Measurements from ENCODE around the gene HAL.

HAL gene

GRCh38 chr12:95996034-95996658 is at the start of gene HAL:
HAL (minus strand) TSS chr12:95996344; CDS start chr12:95995910, 434 bp downstream.
- no peak for DNase-seq (ENCODE audit: low read depth, low spot score)

GRCh38 chr12:96045566-96045965 is 49.4 kb upstream of the HAL start:
- no peak for DNase-seq (ENCODE audit: low read depth, low spot score)

GRCh38 chr12:96044943-96045290 is 48.8 kb upstream of the HAL start:
- no peak for DNase-seq (ENCODE audit: low read depth, low spot score)

GRCh38 chr12:96044017-96044942 is 48.1 kb upstream of the HAL start:
- peak; percentile 24 for DNase-seq (ENCODE audit: low read depth, low spot score)

GRCh38 chr12:96041181-96041580 is 45.0 kb upstream of the HAL start:
- DNase-seq (ENCODE audit: low read depth, low spot score), result no peak

GRCh38 chr12:96040305-96041133 is 44.4 kb upstream of the HAL start:
- DNase-seq (ENCODE audit: low read depth, low spot score), result no peak

GRCh38 chr12:96039516-96039915 is 43.4 kb upstream of the HAL start:
- no peak for DNase-seq (ENCODE audit: low read depth, low spot score)

- DNase-seq (ENCODE audit: low read depth, low spot score), result no peak
Observed at GRCh38 chr12:96036765-96037455, 40.8 kb upstream of the HAL start.

- DNase-seq (ENCODE audit: low read depth, low spot score), result peak; percentile 99
Observed at GRCh38 chr12:96035283-96036236, 39.4 kb upstream of the HAL start, which contains the start of gene LTA4H. LTA4H (minus strand) TSS chr12:96035587; CDS start chr12:96035519, 68 bp downstream.

- DNase-seq (ENCODE audit: low read depth, low spot score), result peak; percentile 68
Observed at GRCh38 chr12:96034621-96035282, 38.6 kb upstream of the HAL start.

GRCh38 chr12:96033549-96034389 is 37.6 kb upstream of the HAL start:
- no peak for DNase-seq (ENCODE audit: low read depth, low spot score)

GRCh38 chr12:96029826-96030225 is 33.7 kb upstream of the HAL start:
- DNase-seq (ENCODE audit: low read depth, low spot score), result no peak

GRCh38 chr12:96028538-96028937 is 32.4 kb upstream of the HAL start:
- DNase-seq (ENCODE audit: low read depth, low spot score), result no peak

- no peak for DNase-seq (ENCODE audit: low read depth, low spot score)
Observed at GRCh38 chr12:96026331-96026730, 30.2 kb upstream of the HAL start.

GRCh38 chr12:96025518-96025917 is 29.4 kb upstream of the HAL start:
- DNase-seq (ENCODE audit: low read depth, low spot score), result no peak

- DNase-seq (ENCODE audit: low read depth, low spot score), result no peak
Observed at GRCh38 chr12:96020314-96021003, 24.3 kb upstream of the HAL start.

GRCh38 chr12:96015672-96016071 is 19.5 kb upstream of the HAL start:
- peak; percentile 47 for DNase-seq (ENCODE audit: low read depth, low spot score)

GRCh38 chr12:96014943-96015599 is 18.9 kb upstream of the HAL start:
- no peak for DNase-seq (ENCODE audit: low read depth, low spot score)

Data from astrocyte of the hippocampus (primary cell).